KG1 (cell line): ENCODE data around the gene RPS10.

Experiments
- DNase-seq: peaks from one replicate; lab custom pipeline; 2025; lab: John Stamatoyannopoulos, UW

The RPS10 gene

GRCh38 chr6:34370361-34370760 lies 55.5 kb downstream of the RPS10 start:
- DNase-seq = no peak

GRCh38 chr6:34369385-34369784 lies 56.5 kb downstream of the RPS10 start:
- no peak for DNase-seq
